KOPT-K1 (cell line): ENCODE data around the gene CORO2B.

Source experiments
- H3K27ac ChIP-seq: fragments of 200-600 bp; sonication (generic); 2 replicates; pipeline ENCODE4 v1.5.1; 2016; ENCODE audit warnings: antibody characterized with exemption, mild to moderate bottlenecking, low read depth, low read length; ENCODE audit not compliant: poor library complexity, severe bottlenecking
- H3K36me3 ChIP-seq: fragments of 200-600 bp; sonication (generic); 2 replicates; pipeline ENCODE4 v1.5.1; 2017; ENCODE audit warnings: antibody characterized with exemption, mild to moderate bottlenecking, low read length, moderate library complexity; ENCODE audit not compliant: insufficient read depth
- H3K9me3 ChIP-seq: fragments of 200-600 bp; sonication (generic); 2 replicates; pipeline ENCODE4 v1.5.1; 2017; ENCODE audit warnings: antibody characterized with exemption, low read length, mild to moderate bottlenecking; ENCODE audit not compliant: insufficient read depth, poor library complexity, severe bottlenecking

Gene CORO2B

GRCh38 chr15:68770216-68770615 is 191.4 kb downstream of the CORO2B start:
- Histone ChIP-seq H3K36me3 (no peaks in the 10 kb centered on the region), H3K9me3 (no peaks in the 10 kb centered on the region), H3K27ac (no peak overlapping the region)

GRCh38 chr15:68773036-68773435 is 194.2 kb downstream of the CORO2B start:
- Histone ChIP-seq H3K9me3 (no peaks in the 10 kb centered on the region), H3K27ac (no peak overlapping the region), H3K36me3 (peaks cover 13% of the 10 kb centered on the region)

GRCh38 chr15:68774120-68774519 is 195.3 kb downstream of the CORO2B start:
- H3K27ac ChIP-seq = no peak overlapping the region
- peaks cover 24% of the 10 kb centered on the region for H3K36me3 ChIP-seq
- no peaks in the 10 kb centered on the region for H3K9me3 ChIP-seq

- Histone ChIP-seq H3K36me3 (peaks cover 29% of the 10 kb centered on the region), H3K9me3 (no peaks in the 10 kb centered on the region), H3K27ac (no peak overlapping the region)
These were observed 195.9 kb downstream of the CORO2B start for GRCh38 chr15:68774521-68775235.

GRCh38 chr15:68775236-68775577 is 196.4 kb downstream of the CORO2B start:
- Histone ChIP-seq H3K27ac (no peak overlapping the region), H3K36me3 (peaks cover 34% of the 10 kb centered on the region), H3K9me3 (no peaks in the 10 kb centered on the region)

GRCh38 chr15:68775671-68776476 is 197.1 kb downstream of the CORO2B start:
- Histone ChIP-seq H3K36me3 (peaks cover 41% of the 10 kb centered on the region), H3K9me3 (no peaks in the 10 kb centered on the region), H3K27ac (no peak overlapping the region)

GRCh38 chr15:68776477-68777270 is 197.9 kb downstream of the CORO2B start:
- no peak overlapping the region for H3K27ac ChIP-seq
- no peaks in the 10 kb centered on the region for H3K9me3 ChIP-seq
- peaks cover 49% of the 10 kb centered on the region for H3K36me3 ChIP-seq
